ENCODE data around the gene CAB39. TPM values are rescaled to one million over a fixed set of nuclear protein-coding genes. Genes with fewer than 3 reads are reported as not detected.

Gene CAB39
- total and polyA plus RNA-seq, 2 of the 8 experiments (the other 6 are each of a cell fraction or from before 2014, with no cell fraction given), result 16.4 to 50.5 TPM

DNA sequence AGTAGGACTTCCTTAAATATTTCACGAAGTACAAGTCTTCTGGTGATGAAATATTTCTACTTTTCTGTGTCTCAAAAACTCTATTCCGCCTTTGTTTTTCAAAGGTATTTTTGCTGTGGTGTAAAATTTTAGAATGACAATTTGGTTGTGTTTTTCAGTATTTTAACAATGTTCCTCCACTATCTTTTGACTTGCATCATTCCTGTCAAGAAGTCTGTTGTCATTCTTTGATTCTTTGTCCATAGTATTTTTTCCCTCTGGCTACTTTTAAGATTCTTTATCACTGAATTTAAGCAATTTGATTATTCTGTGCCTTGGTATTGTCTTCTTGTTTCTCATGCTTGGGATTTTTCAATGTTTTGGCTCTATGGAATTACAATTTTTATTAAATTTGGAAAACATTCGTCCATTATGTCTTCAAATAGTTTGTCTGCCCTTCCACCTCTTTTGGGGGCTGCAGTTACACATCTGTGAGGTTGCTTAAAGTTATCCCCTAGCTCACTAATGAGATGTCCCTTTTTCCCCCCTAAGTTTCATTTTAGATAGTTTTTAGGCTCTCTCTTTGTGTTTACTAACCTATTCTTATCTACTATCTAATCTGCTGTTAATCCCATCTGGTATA lies 76.0 kb downstream of the CAB39 start (continued):
- TF ChIP-seq, protein P1, sequence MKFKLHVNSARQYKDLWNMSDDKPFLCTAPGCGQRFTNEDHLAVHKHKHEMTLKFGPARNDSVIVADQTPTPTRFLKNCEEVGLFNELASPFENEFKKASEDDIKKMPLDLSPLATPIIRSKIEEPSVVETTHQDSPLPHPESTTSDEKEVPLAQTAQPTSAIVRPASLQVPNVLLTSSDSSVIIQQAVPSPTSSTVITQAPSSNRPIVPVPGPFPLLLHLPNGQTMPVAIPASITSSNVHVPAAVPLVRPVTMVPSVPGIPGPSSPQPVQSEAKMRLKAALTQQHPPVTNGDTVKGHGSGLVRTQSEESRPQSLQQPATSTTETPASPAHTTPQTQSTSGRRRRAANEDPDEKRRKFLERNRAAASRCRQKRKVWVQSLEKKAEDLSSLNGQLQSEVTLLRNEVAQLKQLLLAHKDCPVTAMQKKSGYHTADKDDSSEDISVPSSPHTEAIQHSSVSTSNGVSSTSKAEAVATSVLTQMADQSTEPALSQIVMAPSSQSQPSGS (IDR thresholded peaks at IDR 0.05; ENCODE audit: low read length), result no peak
- no peak for TF ChIP-seq CBX5 (IDR thresholded peaks at IDR 0.05; ENCODE audit: low read depth, low read length)
- TF ChIP-seq GABPA (IDR thresholded peaks at IDR 0.05; ENCODE audit: borderline replicate concordance, insufficient read depth, low read length), result no peak

Measured in H1 (cell line).